IMR-90 (cell line): Measurements from ENCODE around the gene NCR1.

ENCODE experiments used
- CTCF ChIP-seq: conservative IDR thresholded peaks from 2 replicates; pipeline ENCODE4 v1.5.1; 2012; ENCODE audit warnings: mild to moderate bottlenecking, low read depth, low read length, improper control_type of control experiment
- RCOR1 ChIP-seq: IDR thresholded peaks from 2 replicates; pipeline ENCODE4 v1.6.1; 2012; ENCODE audit warnings: mild to moderate bottlenecking, low read length, improper control_type of control experiment; ENCODE audit not compliant: insufficient replicate concordance
- SMC3 ChIP-seq: fragments of 150-350 bp; IDR thresholded peaks from 2 replicates; pipeline ENCODE4 v1.6.1; 2016; ENCODE audit warnings: low read depth, mild to moderate bottlenecking, antibody characterized with exemption, low read length, moderate library complexity

- TF ChIP-seq CTCF (no peak), SMC3 (no peak), RCOR1 (no peak)
These were observed 33.0 kb downstream of the NCR1 start for GRCh38 chr19:54938906-54939305.
